HG03159 (cell line): ENCODE data around the gene FKBP1C.
"Not testable (repeated sequence)": the region's sequence is repeated elsewhere in the genome, so short reads cannot be mapped to it uniquely, and the experiment has no call there.

Experiments used
- ATAC-seq: cut with Tn5 transposase; IDR thresholded peaks from one replicate; pipeline ENCODE4 v1.9.1; 2021; ENCODE audit warnings: mild to moderate bottlenecking, moderate library complexity; ENCODE audit not compliant: unreplicated experiment

The FKBP1C gene

GRCh38 chr6:63211343-63211742 lies at the start of gene FKBP1C:
TSS of gene FKBP1C (plus strand) at chr6:63211469.
- not testable (repeated sequence) for ATAC-seq

GRCh38 chr6:63164047-63164803 lies 47.0 kb upstream of the FKBP1C start:
- ATAC-seq: not testable (repeated sequence)

- ATAC-seq: no peak
These were observed 37.1 kb upstream of the FKBP1C start for GRCh38 chr6:63174173-63174572.

GRCh38 chr6:63176181-63176580 lies 35.1 kb upstream of the FKBP1C start:
- ATAC-seq: no peak

GRCh38 chr6:63180367-63180766 lies 30.9 kb upstream of the FKBP1C start:
- no peak for ATAC-seq

- no peak for ATAC-seq
These were observed 24.3 kb upstream of the FKBP1C start for GRCh38 chr6:63186970-63187369.

GRCh38 chr6:63188828-63189227 lies 22.4 kb upstream of the FKBP1C start:
- no peak for ATAC-seq

GRCh38 chr6:63193324-63193723 lies 17.9 kb upstream of the FKBP1C start:
- no peak for ATAC-seq

GRCh38 chr6:63197741-63198140 lies 13.5 kb upstream of the FKBP1C start:
- ATAC-seq: no peak

GRCh38 chr6:63213325-63213724 lies 2.1 kb downstream of the FKBP1C start:
- no peak for ATAC-seq

- no peak for ATAC-seq
These were observed 3.5 kb downstream of the FKBP1C start for GRCh38 chr6:63214816-63215215.

GRCh38 chr6:63224179-63224578 lies 12.9 kb downstream of the FKBP1C start:
- ATAC-seq: no peak

GRCh38 chr6:63225987-63226386 lies 14.7 kb downstream of the FKBP1C start:
- ATAC-seq: not testable (repeated sequence)

GRCh38 chr6:63227928-63228894 lies 16.9 kb downstream of the FKBP1C start:
- ATAC-seq: not testable (repeated sequence)

- ATAC-seq: not testable (repeated sequence)
These were observed 18.8 kb downstream of the FKBP1C start for GRCh38 chr6:63230027-63230426.

GRCh38 chr6:63230511-63230910 lies 19.2 kb downstream of the FKBP1C start:
- not testable (repeated sequence) for ATAC-seq

GRCh38 chr6:63236398-63236817 lies 25.1 kb downstream of the FKBP1C start:
- peak; percentile 87 for ATAC-seq

- ATAC-seq: no peak
These were observed 34.2 kb downstream of the FKBP1C start for GRCh38 chr6:63245420-63245819.

- peak; percentile 85 for ATAC-seq
These were observed 34.6 kb downstream of the FKBP1C start for GRCh38 chr6:63245909-63246308.

GRCh38 chr6:63246581-63246980 lies 35.3 kb downstream of the FKBP1C start:
- ATAC-seq: no peak

- no peak for ATAC-seq
These were observed 38.7 kb downstream of the FKBP1C start for GRCh38 chr6:63249875-63250482.
